NOMO-1 treated with DMSO at 0.1 percent for 48 hours (cell line): ENCODE results near the gene ERCC6L.

Source experiments
- DNase-seq: peaks from one replicate; lab custom pipeline; 2025; ENCODE audit not compliant: unreplicated experiment; lab: John Stamatoyannopoulos, UW

Gene ERCC6L

GRCh38 chrX:72238721-72239475 is at the start of gene ERCC6L:
ERCC6L (minus strand) TSS chrX:72239027; CDS start chrX:72238911, 116 bp downstream.
- peak; percentile 70 for DNase-seq

- DNase-seq, result no peak
Measured at GRCh38 chrX:72282302-72282701, 43.5 kb upstream of the ERCC6L start.

DNA sequence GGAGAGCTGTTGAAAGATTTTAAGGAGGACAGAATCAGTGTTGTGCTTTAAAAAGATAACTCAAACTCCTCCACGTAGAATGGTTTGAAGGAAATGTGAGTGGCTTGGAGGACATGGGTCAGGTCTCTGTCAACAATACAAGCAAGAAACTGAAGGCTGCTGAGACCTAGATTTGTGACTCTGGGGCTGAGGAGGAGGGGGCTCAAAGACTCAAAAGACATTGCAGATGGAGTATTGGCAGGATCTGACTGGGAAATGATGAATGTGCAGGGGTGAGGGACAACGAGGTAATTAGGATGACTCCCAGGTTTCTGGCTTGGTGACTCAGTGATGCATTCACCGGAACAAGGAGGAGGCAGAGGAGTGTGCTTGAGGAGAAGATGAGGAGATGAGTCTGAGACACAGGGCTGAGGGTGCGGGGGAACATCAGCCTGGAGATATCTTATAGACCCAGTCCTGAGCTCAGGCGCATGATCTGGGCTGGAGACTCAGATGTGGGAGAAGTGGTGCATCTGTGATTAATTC is 41.6 kb upstream of the ERCC6L start:
- DNase-seq, result no peak

- DNase-seq, result no peak
Measured at GRCh38 chrX:72276478-72276953, 37.7 kb upstream of the ERCC6L start.

DNA sequence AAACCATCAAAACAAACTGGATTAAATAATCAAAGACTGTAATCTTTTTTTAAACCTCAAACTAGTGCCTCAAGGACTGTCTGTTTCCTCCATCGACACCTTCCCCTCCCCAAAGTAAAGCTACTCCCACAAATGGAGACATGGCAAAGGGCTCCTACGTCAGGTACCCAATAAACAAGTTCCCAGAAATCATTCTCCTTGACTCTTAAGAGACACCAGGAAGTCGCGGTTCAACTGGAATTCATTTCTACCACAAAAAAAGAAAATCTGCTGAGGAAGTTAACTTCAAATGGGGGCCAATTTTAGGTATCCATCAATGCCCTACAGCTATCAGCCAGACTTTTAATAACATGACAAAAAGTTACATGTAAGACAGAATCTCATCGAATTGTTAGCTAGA is 35.7 kb upstream of the ERCC6L start:
- DNase-seq, result no peak

DNA sequence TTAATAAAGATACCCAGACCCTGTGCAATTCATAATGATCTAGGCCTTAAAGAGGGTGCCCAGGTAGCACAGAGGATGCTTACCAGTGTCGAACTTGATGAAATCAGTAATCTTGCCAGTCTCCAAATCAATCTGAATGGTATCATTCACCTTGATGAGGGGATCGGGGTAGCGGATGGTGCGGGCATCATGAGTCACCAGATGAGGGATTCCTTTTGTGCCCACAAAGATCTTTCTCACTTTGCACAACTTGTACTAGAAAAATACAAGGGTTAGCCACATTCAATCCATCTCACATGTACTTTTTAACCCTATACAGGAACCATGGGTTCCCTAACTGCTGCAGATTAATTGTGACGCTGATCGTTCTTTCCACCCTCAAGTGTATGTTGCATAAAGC is 34.9 kb upstream of the ERCC6L start:
- no peak for DNase-seq

DNA sequence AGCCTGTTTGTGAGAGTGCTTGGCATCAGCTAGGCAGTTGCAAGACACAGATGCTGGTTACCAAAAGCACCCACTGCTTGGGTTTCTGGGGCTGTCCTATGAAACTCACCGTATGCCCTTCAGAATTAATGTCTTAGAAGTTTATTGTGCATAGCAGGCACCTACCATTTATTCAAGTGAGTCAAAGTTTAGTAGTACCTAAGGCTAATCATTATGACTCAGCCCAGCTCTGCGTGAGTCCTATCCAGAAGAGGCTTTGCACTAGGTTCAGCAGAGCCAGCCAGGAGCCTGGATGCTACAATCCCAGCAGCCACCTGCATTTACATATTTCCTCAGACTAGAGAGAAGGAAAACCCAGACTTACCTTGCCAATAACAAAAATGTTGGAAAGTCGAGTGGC is 34.0 kb upstream of the ERCC6L start:
- DNase-seq, result no peak

DNA sequence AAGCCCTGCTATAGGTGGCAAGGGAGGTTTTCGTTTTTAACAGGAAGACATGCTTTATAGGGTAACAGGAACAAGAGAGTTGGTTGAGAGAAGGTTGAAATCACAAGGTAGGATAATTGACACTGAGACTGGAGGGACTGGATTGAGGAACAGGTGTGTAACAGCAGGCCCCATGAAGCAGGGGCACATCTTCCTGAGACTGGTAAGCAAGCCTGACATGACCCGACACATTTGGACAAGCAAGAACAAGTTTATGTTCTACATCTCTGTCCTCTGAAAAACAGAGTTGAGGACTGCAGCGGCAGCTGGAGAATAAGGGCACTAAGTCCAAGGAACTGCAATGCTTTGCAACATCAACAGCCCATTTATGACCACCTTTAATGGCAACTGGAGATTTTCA is 33.0 kb upstream of the ERCC6L start:
- DNase-seq, result no peak

- no peak for DNase-seq
Measured at GRCh38 chrX:72271091-72271788, 32.4 kb upstream of the ERCC6L start.

- no peak for DNase-seq
Measured at GRCh38 chrX:72270316-72270866, 31.6 kb upstream of the ERCC6L start.

- no peak for DNase-seq
Measured at GRCh38 chrX:72269671-72270251, 30.9 kb upstream of the ERCC6L start.

DNA sequence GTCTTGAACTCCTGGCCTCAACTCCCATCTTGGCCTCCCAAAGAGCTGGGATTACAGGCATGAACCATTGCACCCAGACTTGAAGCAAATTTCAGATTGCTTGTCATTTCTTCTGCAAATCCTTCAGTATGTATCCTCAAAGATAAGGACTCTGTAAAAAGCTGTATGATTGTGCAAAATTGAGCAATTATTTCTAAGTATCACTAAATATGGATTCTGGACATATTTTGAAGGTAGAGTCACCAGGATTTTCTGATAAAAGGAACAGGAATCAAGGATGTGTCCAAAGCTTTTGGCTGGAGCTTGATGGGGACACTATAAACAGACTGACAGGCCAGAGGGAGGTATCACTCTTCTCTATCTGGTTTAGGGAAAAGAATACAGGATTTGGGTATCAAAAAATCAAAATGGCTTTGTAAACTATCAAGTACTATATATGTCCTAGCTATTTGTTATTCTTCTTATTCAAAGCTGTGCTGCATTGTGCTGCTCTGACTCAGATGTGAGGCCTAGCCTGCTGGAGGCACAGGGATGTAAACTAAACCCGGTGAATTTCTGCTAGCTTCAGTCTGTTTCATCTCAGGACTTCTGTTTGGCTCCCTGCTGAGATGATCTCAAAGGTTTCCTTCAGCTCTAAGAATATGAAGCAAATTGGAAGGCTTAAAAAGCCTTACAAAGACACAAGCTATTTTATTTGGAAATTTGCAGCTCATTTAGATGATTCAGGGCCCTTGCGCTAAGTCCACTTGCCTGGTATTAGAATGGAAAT is 30.0 kb upstream of the ERCC6L start:
- no peak for DNase-seq

- DNase-seq, result no peak
Measured at GRCh38 chrX:72265263-72265662, 26.4 kb upstream of the ERCC6L start.

- DNase-seq, result no peak
Measured at GRCh38 chrX:72262077-72262476, 23.2 kb upstream of the ERCC6L start.

GRCh38 chrX:72260448-72260847 is 21.6 kb upstream of the ERCC6L start:
- DNase-seq, result no peak

DNA sequence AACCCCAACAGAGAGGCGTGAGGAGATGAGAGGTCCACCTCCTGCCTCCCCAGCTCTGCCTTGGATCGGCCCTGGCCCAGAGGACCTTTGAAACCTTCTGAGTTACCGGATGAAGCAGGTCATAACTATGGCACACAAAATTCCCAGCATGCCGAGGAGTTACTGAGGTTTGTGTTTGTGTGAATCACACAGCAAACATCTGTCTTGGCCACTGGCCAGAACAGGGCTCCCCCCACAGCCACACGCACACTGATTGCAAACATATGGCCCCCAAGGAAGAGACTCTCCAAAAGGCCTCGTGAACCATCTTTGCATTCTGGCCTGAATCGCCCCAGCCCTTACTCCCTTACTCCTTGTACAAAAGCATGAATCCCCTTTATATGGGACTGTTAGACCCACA is 19.3 kb upstream of the ERCC6L start:
- DNase-seq, result no peak

- DNase-seq, result no peak
Measured at GRCh38 chrX:72255864-72256263, 17.0 kb upstream of the ERCC6L start.

GRCh38 chrX:72255445-72255844 is 16.6 kb upstream of the ERCC6L start:
- no peak for DNase-seq

DNA sequence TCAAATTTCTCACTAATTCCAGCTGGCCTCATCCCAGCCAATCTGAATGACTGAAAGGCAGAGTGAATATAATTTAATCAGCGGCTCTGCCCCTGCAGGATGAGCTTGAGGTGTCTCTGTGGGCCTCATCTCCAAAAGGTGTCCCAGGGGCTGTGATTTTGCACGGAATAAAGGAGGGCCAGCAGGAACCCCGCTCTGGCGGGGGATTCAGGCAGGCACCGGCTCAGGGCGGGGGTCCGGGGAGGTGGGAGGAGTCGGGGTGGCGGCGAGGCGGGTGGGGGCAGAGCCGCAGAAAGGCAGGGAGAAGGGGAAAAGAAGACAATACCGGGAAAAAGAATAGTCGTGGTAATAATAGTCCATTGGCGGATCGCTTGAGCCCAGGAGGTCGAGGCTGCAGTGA is 16.0 kb upstream of the ERCC6L start:
- DNase-seq, result no peak

- DNase-seq, result no peak
Measured at GRCh38 chrX:72253686-72254085, 14.9 kb upstream of the ERCC6L start.
